Mammary epithelial cell (primary cell): ENCODE measurements around the gene ALPK1.

Experiments used
- CTCF ChIP-seq, 2 donors: IDR thresholded peaks in 1 of 2; conservative IDR thresholded peaks in 1 of 2; 2 replicates each; pipeline ENCODE4 v1.5.1; 2011 to 2012; ENCODE audit warnings: inconsistent platforms in 2 of 2, low read length in 2 of 2, mild to moderate bottlenecking in 2 of 2, control low read depth in 1 of 2, low read depth in 1 of 2; ENCODE audit not compliant: insufficient read depth in 1 of 2; ENCODE audit errors: extremely low read depth in 1 of 2
- EZH2 ChIP-seq: IDR thresholded peaks from 2 replicates; pipeline ENCODE4 v1.6.1; 2012; ENCODE audit warnings: low read length, inconsistent platforms, borderline replicate concordance

GRCh38 chr4:112358952-112359749 is 62.0 kb downstream of the ALPK1 start:
- no peak for TF ChIP-seq CTCF (conservative IDR thresholded peaks at IDR 0.05 in 1 of 2, IDR thresholded peaks at IDR 0.05 in 1 of 2; ENCODE audit: extremely low read depth in 1 of 2, insufficient read depth in 1 of 2, low read depth in 1 of 2, low read length in 2 of 2)
- no peak for TF ChIP-seq EZH2
